Smooth muscle cell of the brain vasculature (primary cell): ENCODE data around the gene ARL13A.
"Not testable (repeated sequence)": the region's sequence is repeated elsewhere in the genome, so short reads cannot be mapped to it uniquely, and the experiment has no call there.

Experiments used
- DNase-seq: peaks from one replicate; pipeline ENCODE4 v3.0.0-alpha.2; 2012; ENCODE audit warnings: low read depth, low spot score

ARL13A gene

DNA sequence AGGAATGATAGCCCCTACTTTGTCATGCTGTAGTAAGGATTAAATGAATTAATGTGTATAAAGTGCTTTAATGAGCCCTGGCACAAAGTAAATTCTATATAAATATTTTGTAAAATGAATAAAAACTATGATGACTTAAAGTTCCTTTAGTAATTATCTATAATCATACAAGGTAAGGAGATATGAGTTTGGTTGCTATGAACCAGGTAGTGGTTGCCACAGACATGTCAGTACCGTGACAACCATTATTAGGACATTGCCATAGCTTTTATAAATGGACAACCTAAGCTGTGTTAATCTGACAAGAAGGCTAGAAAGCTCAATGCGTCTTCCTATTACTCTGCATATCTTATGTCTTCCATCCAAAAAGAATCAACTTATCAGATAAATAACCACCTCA is at the start of gene ARL13A:
Gene ARL13A (plus strand): TSS at position 301 of the 400 bp plus-strand sequence. CDS start 3,982 bp downstream, outside the sequence.
- DNase-seq, result no peak

DNA sequence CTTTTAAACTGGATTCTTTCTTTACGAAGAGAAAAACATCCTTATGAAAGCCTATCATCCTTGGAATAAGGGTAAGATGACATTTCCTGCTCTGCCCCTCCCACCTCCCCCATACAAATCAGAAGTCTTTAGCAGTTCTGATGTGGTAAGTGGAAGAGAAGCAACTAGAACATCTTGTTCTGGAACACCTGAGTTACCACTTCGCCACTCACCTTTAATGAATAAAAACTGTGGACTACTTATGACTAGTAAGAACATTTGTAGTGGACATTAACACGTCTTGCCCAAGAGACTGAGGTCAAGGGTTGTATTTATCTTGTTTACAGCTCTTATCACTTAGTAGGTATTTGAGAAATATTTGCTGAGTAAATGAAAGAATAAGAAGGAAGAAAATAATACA is 45.1 kb upstream of the ARL13A start:
- no peak for DNase-seq

DNA sequence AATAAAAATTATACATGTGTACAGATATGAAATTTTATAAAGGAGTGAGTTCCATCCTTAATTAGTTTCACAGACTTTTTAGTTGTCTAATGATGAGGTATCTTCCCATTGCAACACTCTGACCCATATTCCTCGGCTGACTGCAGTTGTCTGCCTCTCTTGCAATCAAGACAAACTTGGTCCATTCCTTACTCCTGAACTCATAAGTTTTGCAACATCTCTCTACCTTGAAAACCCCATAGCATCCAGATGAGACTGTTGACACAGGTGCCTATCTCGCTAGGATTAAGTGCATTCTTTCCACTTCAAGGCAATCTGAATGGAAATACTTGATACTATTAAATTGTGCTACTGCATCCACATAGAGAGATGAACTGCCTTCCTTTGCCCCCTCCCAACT is 43.1 kb upstream of the ARL13A start:
- no peak for DNase-seq

DNA sequence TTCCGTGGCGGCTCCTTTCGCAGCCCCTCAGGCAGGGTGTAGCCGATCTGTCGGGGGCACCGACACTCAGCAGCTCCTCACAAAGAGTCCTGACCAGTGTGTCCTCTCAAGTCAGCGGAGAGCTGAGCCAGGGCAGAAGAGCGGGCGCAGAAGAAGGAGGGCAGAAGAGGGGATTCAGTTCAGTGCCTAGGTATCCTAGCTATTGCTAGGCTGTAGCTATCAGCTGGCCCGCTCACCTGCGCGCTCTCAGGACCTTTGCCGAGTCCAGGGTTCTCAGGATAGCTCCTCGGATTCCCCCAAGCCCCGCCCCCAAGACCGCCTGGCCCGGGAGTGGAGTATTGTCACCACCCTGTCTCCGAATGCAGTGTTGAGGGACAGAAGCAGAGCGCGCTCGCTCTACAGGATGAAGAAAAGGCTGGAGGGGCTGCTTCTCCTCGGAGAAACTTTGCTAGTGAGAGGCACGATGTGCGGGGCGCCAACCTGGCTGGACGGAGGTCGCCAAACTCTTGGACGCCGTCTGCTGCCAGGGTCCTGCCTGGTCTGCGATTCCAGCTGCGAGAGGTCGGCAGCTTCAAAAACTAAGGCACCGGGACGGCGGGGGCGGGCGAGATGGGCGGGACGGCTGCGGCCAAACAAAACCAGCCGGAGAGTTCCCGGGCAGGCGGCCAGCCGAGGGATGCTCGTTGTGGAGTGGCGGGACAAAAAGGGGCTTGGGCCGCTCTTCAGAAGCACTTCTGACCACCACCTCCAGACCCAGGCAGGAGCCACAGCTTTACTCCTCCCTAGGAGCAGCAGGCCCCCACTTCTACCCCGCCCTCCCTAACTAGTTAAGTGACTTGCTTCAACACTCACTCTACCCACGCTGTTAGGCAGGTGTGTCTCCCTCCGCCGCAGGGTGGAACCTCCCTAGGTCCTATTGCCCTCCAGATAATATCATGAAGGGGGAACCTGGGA is 40.6 kb upstream of the ARL13A start, which contains the start of gene XKRX:
Gene XKRX (minus strand): TSS at position 258 of the 954 bp plus-strand sequence. CDS start 613 bp downstream, outside the sequence.
- no peak for DNase-seq

DNA sequence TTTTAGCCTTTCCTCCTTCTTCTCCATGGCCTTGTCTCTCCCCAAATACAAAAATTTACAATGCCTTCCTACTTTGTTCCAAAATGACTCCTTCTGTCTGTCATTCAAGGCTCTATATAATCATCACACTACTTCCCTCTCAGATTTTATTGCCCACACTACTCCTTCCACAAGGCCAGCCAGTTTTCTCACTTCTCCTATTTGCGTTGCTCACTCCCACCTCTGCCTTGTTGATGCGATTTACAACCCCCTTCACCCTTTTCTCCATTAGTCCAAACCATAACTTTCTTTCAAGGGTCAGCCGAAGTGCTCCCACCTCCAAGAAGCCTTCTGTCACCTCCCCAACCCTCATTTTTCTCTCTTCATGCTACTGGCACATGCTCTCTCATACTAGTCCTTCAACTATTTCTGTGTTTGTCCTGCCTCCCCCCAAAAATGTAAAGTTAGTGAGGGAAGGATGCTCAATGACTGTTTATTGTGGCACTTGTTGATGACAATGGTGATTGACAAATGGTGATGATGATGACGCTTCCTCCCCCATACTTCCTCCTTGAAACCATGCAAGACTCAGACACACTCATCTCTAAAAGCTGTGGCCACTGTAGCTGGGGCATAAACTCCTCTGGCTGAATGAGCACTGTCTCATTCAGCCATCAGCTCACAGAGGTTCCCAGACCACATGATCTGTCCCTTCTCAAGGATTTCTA is 38.1 kb upstream of the ARL13A start:
- no peak for DNase-seq

DNA sequence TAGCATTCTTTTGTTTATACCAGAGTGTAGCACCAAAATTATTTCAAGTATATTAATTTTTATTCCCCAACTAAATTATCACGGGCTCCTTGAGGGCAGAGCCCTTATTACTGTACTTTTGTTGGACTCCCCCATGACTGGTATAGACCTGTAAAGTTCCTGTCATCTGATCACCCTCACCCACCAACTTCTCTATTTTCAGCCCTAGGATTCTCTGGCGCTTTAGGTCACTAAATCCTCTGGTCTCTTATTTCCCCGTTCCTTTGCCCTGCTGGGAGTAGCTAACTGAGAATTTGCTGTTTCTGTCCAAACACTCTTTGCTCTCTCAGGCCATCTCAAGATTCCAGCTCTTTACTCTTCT is 37.6 kb upstream of the ARL13A start:
- no peak for DNase-seq

DNA sequence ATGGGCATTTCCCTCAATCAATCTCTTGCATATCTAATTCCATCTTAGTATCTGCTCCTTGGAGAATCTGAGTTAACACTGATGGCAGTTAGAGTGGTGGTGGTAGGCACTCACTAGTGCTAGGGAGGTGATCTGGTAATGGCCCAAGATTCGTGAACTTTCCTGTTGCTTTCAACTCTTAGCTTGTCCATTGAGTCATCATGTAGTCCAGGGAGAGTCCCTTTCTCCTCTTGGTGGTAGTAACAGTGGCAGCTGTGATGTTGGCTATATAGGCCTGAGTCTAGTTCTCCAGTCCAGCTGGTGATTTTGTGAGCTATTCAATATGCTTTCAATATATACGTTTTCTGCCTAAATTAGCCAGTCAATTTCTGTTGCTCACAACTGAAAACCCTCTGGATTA is 33.7 kb upstream of the ARL13A start:
- DNase-seq, result no peak

DNA sequence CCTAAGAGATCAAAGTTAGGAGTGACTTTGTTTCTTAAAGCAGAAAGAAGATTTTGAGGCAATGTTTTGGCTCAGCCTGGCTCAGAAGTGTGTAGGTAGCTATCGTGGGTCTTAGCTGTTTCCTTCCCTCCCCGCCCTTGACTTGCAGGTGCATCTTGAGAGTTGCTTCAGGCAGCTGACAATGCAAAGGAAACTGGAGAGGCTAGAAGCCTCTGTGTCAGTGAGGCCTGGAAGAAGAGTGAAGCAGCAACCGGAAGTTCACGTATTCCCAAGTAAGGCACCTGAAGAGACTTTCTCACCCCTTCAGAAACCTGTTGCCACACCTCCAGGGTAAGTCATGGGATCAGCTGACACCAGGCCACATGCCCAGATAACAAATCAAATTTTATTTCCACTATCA is 30.2 kb upstream of the ARL13A start:
- DNase-seq, result no peak

DNA sequence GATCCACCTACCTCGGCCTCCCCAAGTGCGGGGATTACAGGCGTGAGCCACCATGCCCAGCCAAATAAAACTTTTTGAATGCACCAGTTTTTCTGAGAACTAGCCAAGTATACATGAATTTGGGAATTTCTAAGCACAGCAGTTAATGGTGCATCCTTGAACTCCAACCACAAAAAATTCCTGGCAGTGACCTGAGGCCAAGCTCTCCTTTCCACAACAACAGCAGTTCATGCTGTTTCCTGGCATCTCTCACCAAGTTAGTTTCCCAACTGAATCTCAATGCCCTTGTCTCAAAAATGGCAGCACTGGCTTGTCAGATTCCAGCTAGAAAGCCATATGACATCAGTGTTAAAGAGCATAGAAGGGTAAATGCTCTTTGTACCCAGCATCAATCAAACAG is 24.9 kb upstream of the ARL13A start:
- DNase-seq, result peak; percentile 18

DNA sequence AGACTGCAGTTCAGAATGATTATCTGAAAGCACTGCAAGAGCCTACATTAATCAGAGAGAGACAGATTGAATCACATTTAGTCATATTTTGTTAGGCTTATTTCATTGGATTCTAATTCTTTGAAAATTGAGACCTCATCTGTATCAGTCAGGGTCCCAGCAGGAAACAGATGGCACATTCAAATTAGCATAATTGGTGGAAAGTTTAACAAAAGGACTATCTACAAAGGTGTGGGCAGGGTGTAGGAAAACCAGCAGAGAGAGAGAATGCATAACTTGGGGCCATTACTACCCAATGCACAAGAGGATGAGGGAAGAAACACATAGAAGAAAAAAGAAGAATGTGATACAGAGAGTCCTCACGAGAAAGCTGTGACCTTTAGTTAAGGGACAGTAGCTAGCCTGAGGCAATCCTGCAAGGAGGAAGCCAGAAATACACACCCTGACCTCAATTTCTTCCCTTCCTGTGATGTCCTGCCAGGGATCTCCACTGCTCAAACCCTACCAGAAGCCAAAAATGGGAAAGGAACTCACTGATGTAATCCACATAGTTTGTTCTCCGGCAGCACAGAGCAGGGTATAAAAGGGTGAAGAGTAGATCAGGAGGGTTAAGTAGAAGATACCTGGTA is 23.1 kb upstream of the ARL13A start:
- no peak for DNase-seq

DNA sequence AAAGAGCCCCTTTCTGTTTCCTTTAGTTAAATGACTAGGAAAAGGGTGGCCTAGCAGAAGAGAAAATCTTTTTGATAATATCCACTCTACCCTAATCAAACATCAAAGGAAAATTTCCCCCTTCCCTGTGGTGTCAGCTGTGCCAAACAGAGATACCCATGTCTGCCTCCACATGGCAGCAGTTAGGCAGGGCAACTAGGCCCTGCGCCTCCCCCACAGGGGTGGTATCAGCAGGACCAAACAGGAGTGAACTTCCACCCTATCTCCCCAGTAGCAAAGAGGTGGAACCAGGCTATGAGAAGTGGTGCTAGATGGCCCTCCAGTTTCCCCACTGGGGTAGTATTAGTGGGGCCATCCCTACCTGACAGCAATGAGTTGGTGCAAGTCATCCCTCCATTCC is 21.0 kb upstream of the ARL13A start:
- no peak for DNase-seq

DNA sequence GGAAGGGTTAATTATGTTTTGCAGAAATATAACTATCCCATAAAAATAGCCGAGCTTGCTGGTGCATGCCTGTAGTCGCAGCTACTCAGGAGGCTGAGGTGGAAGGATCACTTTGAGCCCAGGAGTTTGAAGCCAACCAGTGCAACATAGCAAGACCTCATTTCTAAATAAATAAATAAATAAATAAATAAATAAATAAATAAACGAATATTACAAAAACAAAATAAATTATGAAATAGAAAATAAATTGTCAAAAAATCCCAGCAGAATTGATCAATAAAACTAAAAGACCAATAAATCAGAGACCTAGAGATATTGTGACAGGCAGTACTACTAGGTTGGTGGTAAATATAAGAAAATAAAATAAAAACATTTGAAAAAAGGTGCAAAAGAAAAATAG is 6.7 kb upstream of the ARL13A start:
- no peak for DNase-seq

DNA sequence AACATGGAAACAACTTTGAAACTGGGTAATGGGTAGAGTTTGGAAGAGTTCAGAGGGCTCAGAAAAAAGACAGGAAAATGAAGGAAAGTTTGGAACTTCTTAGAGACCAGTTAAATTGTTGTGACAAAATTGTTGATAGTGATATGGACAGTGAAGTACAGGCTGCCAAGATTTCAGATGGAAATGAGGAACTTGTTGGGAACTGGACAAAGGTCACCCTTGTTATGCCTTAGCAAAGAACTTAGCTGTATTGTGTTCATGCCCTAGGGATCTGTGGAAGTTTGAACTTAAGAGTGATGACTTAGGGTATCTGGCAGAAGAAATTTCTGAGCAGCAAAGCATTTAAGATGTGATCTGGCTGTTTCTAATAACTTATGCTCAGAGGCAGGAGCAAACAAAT is 5.1 kb upstream of the ARL13A start:
- DNase-seq, result no peak

DNA sequence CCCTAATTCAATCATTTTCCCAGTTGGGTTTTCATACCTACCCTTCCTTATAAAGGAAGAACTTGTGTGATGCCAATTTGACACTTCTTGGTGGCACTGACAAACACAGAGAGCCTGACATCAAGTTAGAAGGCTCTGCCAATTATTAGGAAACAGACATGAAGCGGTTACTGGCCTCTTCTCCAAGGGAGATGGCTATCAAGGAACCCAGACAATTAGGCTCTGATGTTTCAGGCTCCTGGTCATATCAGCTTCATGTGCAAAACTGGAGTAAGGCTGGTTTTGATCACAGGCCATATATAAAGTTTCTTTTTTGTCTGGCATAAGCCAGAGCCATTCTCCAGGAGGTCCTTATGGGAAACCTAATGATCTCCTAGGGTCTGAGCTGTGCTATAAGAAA is 428 bp downstream of the ARL13A start:
- no peak for DNase-seq

DNA sequence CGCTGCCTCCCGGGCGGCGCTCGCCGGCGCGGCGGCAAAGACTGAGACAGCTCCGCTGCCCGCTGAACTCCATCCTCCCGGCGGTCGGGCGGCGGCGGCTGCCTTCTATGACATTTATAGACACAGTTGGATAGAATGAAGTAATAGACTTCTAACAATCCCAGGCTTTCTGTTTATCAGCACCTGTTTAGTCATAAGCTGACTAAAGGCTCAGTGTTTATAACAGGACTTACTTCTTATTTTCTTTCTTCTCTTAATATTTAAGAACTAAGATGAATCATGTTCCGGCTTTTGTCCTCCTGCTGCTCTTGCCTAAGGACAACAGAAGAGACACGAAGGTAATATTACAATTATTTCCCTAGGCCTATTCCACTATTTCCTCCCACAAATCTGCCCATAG is 3.9 kb downstream of the ARL13A start:
- no peak for DNase-seq

DNA sequence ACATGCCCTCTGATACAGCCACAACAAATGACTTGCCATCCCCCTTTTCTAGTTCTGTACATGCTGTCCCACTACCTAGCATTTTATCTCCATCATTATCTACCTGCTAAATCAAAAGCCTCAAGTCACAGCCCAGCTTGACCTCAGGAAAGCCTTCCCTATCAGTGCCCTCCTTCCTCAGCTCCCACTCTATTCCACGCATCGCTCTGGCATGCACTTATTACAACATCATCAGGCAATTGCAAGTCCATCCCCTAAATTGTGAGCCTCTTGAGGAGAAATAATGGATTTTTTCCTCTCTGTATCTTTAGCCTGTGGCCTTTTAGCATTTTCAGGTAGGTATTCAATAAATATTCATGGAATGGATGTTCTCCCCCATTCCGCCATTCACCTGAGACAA is 5.7 kb downstream of the ARL13A start:
- no peak for DNase-seq

DNA sequence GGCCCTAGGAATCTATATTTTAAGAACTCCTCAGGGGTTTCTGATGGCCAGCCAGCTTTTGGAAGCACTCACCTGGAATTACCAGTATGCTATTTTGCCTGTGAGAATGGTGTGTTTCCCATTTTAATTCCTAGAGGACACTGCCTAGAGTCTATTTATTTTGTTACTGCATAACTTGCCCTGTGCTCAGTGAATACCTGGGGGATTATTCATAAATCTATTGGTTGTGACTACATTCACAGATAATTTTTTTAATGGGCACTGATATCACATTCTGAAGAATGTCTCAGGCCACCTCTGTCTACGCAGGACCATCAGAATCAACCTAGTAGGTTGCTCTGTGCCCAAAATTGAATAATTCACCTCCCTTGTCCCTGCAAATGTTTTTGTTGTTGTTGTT is 6.7 kb downstream of the ARL13A start:
- no peak for DNase-seq

DNA sequence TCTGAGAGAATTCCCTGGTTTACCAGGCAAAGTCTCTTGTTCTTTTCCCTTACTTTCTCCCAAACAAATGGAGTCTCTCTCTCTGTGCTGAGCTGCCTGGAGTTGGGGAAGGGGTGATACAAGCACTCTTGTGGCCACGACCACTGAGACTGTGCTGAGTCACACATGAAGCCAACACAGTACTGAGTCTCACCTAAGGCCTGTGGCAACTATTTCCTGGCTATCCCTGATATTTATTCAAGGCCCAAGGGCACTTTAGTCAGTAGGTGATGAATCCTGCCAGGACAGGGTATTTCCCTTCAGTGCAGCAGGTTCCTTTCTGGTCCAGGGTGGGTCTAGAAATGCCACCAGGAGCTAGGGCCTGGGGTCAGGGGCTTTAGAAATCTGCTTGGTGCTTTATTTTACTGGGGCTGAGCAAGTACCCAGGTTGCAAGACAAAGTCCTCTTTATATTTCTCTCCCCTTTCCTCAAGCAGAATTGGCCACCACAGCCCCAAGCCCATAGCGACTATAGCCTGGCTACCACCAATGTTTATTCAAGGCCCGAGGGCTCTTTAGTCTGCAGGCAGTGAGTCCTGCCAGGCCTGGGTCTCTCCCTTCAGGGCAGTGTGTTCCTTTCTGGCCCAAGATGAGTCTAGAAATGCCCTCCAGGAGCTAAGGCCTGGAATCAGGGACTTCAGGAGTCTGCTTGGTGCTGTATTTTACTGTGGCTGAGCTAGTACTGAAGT is 10.5 kb downstream of the ARL13A start:
- no peak for DNase-seq

DNA sequence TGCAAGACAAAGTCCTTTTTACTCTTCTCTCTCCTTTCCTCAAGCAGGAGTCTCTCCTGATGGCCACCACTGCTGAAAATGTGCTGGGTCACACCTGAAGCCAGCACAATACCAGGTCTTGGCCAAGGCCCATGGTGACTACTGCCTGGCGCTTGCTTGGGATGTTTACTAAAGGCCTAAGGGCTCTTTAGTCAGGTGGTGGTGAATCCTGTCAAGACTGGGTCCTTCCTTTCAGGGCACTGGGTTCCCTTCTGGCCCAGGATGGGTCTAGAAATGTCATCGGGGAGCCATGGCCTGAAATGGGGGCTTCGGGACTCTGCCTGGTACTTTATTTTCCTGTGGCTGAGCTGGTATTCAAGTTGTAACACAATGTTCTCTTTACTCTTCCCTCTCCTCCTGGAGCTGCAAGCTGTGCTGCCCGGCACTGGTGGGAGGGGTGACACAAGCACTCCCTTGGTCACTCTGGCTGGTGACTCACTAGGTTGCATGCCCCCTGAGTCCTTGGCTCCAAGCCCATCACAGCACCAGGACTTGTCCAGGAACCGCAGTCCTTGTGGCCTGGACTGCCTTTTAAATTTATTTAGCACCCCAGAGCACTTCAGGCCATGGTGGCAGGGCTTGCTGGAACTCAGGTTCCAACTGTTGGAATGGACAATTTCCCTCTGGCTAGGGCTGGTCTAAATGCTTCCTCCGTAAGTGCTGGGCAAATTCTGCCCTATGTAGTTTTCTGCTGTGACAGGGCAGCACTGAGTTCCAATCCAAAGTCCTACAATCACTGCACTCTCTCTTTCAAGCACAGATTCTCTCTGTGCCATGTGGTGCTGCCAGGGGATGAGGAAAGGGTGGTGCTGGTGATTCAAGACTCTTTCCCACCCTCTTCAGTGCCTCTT is 11.3 kb downstream of the ARL13A start:
- DNase-seq, result peak; percentile 41

DNA sequence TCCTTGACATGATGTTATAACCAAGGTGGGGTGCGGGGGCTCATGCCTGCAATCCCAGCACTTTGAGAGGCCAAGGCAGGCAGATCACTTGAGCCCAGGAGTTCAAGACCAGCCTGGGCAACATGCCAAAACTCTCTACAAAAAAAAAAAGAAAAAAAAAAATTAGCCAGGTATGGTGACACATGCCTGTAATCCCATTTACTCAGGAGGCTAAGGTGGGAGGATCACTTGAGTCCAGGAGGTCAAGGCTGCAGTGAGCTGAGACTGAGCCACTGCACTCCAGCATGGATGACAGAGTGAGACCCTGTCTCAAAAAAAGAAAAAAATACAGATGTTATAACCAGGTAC is 12.0 kb downstream of the ARL13A start:
- DNase-seq, result not testable (repeated sequence)

DNA sequence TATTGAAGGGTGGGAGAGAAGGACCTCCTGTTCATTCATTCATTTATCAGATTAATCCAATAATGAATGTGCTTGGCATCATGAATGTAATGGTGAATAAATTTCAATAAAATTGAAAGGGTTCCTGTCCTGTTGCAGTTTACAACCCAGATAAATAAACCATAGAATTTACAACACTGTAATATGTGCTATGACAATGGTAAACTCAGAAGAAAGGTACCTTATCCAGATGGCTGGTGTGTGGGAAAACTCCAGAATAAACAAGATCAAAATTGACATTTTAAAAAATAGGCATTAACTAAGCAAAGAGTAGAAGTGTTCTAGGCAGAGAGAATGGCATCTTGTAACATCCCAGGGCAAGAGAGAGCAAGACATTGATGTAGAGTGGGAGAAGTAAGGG is 15.3 kb downstream of the ARL13A start:
- DNase-seq, result no peak
